GM18498 (cell line): Measurements from ENCODE around the gene ARAP2.

Experiments used
- ATAC-seq: cut with Tn5 transposase; IDR thresholded peaks from one replicate; pipeline ENCODE4 v1.9.1; 2021; ENCODE audit warnings: mild to moderate bottlenecking, moderate library complexity; ENCODE audit not compliant: unreplicated experiment

The ARAP2 gene

DNA sequence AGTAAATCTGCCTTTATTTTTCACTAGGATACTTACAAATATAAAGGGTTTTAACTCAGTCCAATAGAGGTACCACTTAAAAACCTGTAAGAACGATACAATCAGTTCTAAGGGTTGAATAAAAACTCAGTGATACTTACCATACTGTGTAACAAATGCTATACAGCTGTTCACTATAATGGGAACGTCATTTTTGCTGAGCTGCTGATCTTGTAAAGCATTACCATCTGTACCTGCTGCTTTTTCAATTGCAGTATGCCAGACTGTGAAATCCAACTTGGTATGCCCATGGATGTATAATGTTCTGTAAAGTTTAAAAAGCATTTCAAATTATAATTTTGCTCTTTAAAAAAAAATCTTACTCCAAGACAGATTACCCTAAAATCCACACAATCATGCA lies 111.2 kb downstream of the ARAP2 start:
- no peak for ATAC-seq

- ATAC-seq, result no peak
Measured at GRCh38 chr4:36130641-36131040, 113.7 kb downstream of the ARAP2 start.

DNA sequence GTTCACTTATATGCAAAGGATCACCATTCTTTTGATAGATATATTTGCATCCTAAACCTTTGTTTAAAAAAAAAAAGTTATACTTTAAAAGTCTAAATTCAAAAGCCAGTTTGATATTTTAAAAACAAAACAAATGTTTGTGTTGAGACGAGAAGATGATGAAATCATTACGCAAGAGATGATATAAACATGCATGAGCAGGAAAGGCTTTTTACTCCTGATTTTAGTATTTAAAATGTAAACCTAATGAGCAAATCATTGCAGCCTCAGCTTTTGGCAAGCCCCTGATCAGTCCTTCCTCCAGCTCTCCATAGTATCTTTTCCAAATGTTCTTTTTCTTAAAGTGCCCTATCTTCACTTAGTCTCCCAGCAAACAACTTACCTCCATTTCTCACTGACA lies 115.6 kb downstream of the ARAP2 start:
- ATAC-seq, result no peak

- ATAC-seq, result no peak
Measured at GRCh38 chr4:36123906-36124305, 120.4 kb downstream of the ARAP2 start.

DNA sequence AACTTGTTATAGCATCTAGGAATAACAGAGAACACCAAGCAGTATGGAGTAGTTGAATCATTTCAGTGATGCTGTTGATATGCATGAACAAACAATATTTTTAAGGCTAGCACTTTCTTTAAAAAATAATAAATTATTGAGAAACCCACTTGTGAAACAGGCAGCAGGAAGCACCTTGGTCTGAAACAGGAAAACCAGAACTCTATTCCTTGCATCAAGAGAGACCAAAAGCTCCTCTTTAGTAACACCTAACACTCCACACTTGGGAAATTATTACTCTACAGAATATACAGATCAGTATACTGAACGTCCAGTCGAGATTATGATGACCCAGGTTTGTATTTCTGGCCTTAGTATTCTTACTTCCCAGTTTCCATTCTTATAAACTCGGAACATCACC lies 129.0 kb downstream of the ARAP2 start:
- ATAC-seq, result no peak

- no peak for ATAC-seq
Measured at GRCh38 chr4:36111172-36111571, 133.1 kb downstream of the ARAP2 start.

GRCh38 chr4:36099509-36099908 lies 144.8 kb downstream of the ARAP2 start:
- no peak for ATAC-seq

GRCh38 chr4:36094995-36095394 lies 149.3 kb downstream of the ARAP2 start:
- no peak for ATAC-seq

GRCh38 chr4:36091997-36092396 lies 152.3 kb downstream of the ARAP2 start:
- ATAC-seq, result no peak

DNA sequence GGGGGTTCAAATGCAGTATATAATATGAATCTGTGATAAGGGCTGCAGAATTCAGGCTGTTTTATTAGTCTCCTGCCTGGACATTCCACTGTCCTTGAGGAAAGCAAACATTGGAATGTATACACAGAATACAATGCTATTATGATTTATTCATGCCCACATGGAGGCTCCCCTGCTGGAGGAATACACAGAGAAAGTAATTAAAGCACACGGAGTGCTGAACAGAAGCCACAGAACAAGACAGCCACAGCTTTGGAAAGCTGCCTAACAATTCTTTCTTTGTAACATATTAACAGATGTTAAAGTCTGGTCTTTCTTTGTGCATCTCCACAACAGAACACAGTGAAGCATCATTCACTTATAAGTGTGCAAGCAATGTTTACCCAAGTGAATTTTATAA lies 155.8 kb downstream of the ARAP2 start:
- no peak for ATAC-seq

GRCh38 chr4:36086261-36086786 lies 158.0 kb downstream of the ARAP2 start:
- ATAC-seq, result no peak

DNA sequence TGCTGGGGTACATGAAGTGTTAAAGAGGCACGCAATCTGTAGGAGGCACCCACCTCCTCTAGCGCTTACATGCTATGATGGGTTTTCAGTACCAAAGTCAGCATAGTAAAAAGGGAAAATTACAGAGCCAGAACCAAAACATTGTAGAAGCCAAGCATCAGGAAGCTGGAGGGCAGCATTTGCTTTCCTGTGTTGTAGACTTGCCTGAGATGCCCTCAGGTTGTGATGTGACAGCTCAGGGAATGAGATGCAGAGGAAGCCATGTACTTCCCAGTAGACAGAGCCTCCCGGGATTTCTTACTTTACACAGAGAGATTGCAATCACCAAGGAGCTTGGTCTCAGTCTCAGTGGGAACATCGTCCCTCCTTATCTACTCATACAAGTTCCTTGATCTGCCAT lies 161.5 kb downstream of the ARAP2 start:
- ATAC-seq, result no peak

DNA sequence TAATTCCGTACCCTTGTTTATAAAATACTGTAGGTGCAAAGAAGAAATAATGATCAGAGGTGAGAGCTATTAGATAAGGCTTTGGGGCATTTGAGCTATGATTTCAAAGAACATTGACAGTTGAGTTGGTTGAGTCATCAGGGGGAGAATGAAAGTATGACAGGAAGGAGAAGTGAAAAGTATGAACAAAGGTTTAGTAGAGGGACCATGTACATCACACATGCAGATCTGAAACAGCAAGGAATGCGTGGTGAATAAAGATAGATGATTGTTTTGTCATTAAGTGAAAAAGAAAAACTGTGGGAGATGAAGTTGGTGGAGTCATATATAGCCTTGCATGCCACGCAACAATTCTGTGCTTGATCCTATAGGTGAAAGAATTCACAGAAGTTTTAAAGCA lies 163.1 kb downstream of the ARAP2 start:
- peak; percentile 94 for ATAC-seq

- ATAC-seq, result no peak
Measured at GRCh38 chr4:36079666-36080065, 164.6 kb downstream of the ARAP2 start.

GRCh38 chr4:36078319-36078718 lies 166.0 kb downstream of the ARAP2 start:
- no peak for ATAC-seq

DNA sequence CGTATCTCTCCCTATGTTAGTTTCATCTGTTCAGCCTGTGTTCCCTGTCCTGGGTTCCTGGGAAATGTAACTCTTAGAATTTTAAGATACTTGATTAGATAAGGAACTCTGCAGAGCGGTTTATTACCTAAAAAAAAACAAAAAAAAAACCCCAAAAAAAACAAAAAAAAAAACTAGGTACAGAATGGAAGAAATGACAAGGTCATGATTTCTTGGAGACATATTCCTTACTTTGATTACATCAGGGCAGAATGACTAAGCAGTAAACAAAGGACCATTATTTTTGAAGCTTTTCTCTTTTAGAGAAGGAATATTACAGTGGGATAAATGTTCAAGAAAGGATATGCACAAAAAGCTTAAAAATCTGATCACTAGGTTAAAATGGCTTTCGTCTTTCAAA lies 171.8 kb downstream of the ARAP2 start:
- no peak for ATAC-seq

- no peak for ATAC-seq
Measured at GRCh38 chr4:36067116-36067515, 177.2 kb downstream of the ARAP2 start.

DNA sequence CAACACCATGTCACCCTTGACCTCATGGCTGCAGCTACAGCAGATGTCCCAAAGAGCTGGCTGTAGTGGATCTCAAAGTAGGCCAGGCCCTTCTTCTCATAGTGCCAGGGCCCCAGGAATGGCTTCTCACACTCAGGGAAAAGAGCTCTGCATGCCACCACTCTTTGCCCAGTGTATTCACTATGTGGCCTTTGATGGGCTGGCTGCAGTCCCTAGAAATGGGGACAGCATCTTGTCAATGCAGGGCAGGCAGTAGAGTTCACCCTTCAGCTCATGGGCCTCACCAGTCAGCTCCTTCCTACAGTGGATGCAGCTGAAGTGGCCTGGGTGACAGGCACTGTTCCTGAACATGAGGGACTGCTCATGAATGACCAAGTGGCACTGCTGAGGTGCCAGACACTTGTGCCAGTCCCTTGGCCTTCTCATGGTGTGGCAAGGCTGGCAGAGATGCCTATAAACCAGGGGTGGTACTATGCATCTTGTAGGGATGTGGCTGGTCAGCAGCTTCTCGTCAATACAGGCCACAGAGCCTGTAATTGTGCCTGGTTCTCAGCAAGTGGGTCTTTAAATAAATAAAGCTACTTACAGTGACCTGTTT lies 178.9 kb downstream of the ARAP2 start:
- no peak for ATAC-seq

DNA sequence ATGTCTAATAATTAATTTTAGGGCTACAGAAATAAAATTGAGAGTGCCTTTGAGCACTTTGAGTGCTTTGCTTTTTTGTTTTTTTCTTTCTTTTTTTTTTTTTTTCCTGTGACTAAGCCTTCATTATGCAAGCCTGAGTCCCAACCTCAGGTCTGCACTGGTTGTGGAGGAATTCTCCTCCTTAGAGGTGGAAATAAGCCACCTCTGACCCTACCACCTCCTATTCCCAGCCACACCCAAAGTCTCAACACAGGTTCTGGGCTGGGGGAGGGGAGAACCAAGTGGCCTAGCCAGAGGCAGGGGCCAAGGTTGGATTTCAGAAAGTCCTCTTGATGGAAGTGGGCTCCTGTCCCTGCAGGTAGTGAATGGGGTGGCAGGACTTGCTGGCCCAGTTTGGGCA lies 180.2 kb downstream of the ARAP2 start:
- ATAC-seq, result no peak

DNA sequence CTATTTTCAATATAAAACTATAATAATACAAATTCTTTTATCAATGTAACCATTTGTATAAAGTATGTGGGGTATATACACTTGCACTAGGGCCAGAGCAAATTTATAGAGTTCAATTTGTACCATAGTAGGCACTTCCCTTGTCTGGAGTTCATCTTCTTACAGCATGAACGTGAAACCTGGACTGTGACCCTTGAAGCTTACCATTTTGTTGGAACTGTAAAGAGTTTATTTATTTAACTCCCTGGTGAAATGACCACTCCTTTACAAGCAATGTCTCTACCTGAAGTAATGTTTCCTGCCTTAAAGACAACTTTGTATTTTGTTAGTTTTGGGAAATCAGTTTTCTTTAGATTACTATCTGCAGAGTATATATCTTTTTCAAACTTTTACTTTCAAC lies 188.2 kb downstream of the ARAP2 start:
- no peak for ATAC-seq

- no peak for ATAC-seq
Measured at GRCh38 chr4:36054694-36055422, 189.5 kb downstream of the ARAP2 start.

DNA sequence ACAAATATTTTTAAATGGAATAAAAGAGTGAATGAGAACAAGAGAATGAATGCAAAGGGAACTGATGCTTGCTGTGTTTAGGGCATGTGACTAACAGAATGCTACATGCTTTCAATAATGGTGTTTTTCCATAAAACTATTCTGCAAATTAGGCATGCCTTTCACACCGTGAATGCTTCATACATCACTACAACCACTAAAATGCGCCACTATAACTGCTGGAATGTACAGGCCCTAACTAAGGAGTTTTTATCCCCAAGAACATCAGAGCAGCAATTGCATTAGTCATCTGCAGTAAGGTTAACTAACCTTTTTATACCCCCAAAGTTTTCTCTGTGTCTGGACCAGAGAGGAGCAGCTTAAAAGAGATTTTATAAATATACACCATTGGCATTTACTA lies 190.4 kb downstream of the ARAP2 start:
- no peak for ATAC-seq

- ATAC-seq, result no peak
Measured at GRCh38 chr4:36051634-36052033, 192.7 kb downstream of the ARAP2 start.
